ENCODE results near the gene CSNK2A2.

CSNK2A2 gene

GRCh38 chr16:58198022-58198683, at the start of gene CSNK2A2:
CSNK2A2 (minus strand) TSS chr16:58198106; CDS start chr16:58197736, 370 bp downstream.
- peak; percentile 2 for DNase-seq

GRCh38 chr16:58243528-58244004, 45.7 kb upstream of the CSNK2A2 start:
- DNase-seq: no peak

DNA sequence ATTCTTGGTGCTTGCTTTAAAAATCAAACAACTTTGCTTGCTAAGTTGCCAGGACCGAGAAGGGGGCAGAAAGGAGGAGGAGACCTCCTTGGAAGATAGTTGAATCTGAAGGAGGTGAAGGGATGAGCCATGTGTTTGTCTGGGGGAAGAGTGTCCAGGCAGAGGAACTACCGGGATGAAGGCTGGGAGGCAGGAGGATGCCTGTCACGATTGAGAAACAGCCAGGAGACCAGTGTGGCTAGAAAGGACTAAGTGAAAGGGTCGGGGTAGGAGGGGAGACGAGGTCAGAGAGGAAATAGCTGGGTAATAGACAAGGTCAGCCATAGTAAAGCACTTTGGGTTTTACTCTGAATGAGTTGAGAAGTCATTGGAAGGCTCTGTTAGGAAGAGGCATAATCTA, 38.9 kb upstream of the CSNK2A2 start:
- DNase-seq: no peak

DNA sequence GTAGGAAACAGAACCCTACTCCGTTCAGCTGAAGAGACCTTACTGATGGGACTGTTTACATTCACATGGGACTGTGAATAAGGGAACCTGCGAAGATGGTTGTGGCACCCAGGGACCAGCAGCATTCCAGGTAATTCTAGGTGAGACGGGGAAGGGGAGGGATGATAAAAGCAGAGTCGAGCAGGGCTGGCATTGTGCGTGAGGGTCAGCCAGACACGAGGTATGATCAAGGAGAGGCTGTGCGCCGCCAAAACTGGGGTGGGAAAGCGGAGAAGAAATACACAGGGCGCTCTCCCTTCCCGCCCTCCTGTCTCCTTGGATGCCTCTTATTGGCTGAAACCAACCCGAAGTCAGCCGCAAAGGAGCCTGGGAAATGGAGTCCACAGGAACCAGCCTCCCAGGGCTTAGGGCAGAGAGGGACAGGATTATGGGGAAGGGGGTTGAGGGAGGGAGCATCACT, 38.4 kb upstream of the CSNK2A2 start:
- DNase-seq: peak; percentile 76

DNA sequence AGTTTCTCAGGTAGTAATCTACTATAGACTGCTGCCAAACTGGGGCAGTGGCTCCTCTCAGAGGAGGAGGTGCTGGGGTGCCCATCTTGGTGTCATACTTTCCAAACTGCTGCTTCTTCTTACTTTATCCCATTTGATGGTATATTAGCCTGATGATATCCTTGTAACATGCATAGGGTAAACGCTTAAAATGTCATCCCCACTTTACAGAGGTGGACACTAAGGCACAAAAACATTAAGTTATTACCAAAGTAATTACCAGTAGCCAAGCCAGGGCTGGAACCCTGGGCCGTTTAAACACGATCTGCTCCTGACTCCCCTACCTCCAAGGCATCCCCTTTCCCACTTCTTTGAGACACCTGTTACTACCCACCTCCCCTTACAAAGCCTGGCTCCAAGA, 37.8 kb upstream of the CSNK2A2 start:
- no peak for DNase-seq

DNA sequence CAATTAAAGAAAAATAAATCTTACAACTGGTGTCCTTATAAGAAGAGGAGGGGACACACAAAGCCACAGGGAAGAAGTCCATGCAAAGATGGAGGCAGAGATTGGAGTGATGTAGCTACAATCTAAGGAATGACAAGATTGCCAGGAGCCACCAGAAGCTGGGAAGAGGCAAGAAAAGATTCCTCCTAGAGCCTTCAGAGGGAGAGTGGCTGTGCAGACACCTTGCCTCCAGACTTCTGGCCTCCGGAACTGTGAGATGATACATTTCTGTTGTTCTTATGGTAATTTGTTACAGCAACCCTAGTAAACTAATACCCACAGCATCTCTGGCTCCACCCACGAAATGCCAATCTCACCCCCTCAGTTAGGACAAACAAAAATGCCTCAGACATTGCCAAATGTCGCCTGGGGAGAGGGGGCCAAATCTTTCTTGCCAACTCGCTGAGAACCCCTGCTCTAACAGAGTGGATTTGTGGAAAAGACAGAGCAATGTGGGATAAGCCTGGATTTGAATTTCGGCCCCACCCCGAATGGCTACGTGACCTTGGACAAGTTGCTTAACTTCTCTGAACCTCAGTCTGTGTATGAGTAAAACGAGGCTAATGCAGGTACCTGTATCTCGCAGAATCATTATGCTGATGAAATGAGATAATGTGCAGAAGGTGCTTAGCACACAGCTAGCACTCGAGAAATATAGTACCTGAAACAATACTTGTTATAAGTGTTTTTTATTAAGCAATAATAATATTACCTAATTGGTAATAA, 37.1 kb upstream of the CSNK2A2 start:
- DNase-seq: no peak

- DNase-seq: no peak
Measured at GRCh38 chr16:58230259-58230658, 32.4 kb upstream of the CSNK2A2 start.

GRCh38 chr16:58226790-58227189, 28.9 kb upstream of the CSNK2A2 start:
- no peak for DNase-seq

GRCh38 chr16:58225965-58226602, 28.2 kb upstream of the CSNK2A2 start:
- DNase-seq: no peak

- DNase-seq: no peak
Measured at GRCh38 chr16:58222532-58223316, 24.8 kb upstream of the CSNK2A2 start.

- DNase-seq: no peak
Measured at GRCh38 chr16:58219432-58219831, 21.5 kb upstream of the CSNK2A2 start.

DNA sequence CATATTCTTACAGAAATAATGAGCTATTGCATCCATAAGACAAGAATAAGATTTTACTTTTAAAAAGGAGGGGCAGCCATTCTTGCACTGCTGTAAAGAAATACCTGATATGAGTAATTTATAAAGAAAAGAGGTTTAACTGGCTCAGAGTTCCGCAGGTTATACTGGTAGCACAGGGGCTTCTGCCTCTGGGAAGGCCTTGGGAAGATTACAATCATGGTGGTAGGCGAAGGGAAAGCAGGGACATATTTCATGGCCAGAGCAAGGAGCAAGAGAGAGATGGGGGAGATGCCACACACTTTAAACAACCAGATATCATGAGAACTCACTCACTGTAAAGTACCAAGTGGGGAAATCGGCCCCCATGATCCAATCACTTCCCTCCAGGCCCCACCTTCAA, 20.9 kb upstream of the CSNK2A2 start:
- DNase-seq: no peak

DNA sequence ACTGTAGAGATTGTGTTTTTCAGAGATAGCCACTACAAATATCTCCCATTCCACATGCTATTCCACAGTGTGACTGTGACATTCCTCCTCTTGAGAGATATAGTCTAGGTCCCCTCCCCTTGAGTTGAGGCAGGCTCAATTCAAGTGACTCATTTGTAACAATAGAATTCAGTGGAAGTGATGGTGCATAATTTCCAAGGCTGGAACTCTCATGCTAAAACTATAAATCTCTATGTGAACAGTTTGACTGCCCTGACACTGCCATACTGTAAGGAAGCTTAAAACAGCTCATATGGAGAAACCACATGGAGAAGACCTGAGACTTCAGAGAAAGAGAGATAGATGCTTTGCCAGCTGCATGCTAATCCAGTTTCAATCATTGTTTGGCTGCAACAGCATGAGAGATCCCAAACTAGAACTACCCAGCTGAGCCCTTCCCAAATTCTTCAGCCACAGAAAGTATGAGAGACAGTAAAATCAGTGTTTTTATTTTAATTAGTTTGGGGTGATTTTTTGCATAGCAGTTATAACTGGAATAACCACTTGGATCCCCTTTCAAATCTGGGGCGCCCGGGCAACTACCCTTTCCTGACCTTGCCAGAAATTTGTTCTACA, 19.5 kb upstream of the CSNK2A2 start:
- no peak for DNase-seq

- no peak for DNase-seq
Measured at GRCh38 chr16:58212824-58213655, 15.1 kb upstream of the CSNK2A2 start.

GRCh38 chr16:58211846-58212245, 13.9 kb upstream of the CSNK2A2 start:
- no peak for DNase-seq

GRCh38 chr16:58211245-58211644, 13.3 kb upstream of the CSNK2A2 start:
- DNase-seq: no peak

DNA sequence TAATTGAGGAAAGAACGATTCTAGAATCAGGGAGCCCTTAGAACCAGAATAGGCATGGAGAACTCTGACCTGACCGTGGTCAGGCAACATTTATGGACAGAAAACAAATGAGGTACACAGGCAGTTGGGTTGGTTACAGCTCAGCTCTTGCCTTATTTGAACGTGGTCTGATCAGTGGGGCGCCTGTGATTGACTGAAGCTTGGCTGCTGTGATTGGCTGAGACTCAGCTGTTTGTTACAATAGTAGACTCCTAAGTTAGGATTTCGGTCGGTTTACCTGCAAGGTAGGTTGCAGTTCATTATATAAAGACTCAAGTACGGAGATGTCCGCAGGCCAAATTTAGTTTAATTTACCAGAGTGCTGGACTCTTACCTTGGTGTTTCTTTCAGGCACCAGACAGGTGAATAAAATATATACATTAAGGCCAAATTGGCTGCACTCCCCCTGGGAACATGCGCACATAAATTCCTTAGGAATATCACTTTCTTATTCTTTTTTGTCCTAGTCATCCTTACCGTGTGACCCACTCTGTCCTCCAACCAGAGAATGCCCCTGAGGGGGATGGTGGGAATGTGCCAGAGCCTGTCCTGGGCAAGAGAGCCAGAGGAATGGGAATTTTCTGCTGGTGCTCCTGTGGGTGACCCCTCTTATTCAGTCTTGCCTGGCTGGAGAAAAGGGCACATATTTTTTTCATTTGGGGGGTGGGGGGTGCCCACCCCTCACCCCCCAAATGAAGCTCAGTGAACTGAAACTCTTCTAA, 7.5 kb upstream of the CSNK2A2 start:
- no peak for DNase-seq

GRCh38 chr16:58201163-58201562, 3.3 kb upstream of the CSNK2A2 start:
- DNase-seq: no peak

DNA sequence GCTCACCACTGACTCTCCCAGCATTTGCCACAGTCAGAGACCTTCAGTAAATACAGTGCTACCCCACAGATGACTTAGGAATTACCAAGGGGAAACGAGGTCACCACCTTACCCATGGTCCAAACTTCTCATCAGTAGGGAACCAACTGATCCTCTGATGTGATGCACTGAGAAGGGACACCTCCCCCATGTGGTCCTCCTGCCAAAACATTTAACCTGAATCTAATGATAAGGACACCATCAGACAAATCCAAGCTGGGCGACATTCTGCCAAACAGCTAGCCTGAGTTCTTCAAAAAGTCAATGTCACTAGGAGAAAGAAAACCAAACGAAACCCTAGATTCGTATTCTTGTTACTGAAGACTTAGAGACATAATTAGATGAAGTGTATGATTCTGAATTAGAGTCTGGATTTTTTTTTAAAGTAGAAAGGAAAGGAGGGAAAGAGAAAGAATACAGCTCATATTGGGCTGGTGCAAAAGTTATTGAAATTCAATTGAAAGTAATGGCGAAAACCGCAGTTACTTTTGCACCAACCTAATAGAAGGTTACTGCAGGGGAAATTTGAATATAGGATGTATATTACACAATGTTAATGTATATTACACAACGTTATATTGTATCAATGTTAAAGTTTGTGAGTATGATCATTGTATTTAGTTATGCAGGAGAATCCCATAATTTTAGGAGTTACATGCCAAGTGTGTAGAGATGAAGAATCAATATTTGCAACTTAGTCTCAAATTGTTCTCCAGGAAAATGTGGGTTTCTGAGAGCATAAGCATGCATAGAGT, 2.3 kb upstream of the CSNK2A2 start:
- no peak for DNase-seq
